ENCODE data around the gene ZSCAN21.

- TF ChIP-seq, protein P1, sequence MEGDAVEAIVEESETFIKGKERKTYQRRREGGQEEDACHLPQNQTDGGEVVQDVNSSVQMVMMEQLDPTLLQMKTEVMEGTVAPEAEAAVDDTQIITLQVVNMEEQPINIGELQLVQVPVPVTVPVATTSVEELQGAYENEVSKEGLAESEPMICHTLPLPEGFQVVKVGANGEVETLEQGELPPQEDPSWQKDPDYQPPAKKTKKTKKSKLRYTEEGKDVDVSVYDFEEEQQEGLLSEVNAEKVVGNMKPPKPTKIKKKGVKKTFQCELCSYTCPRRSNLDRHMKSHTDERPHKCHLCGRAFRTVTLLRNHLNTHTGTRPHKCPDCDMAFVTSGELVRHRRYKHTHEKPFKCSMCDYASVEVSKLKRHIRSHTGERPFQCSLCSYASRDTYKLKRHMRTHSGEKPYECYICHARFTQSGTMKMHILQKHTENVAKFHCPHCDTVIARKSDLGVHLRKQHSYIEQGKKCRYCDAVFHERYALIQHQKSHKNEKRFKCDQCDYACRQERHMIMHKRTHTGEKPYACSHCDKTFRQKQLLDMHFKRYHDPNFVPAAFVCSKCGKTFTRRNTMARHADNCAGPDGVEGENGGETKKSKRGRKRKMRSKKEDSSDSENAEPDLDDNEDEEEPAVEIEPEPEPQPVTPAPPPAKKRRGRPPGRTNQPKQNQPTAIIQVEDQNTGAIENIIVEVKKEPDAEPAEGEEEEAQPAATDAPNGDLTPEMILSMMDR (IDR thresholded peaks at IDR 0.05): no peak
- TF ChIP-seq POLR2A (IDR thresholded peaks at IDR 0.05): no peak
Measured at GRCh38 chr7:100023526-100023925, 26.0 kb upstream of the ZSCAN21 start.

All from body of pancreas (tissue), 4 donors.